ENCODE measurements around the gene FABP6.

GRCh38 chr5:160245506-160246086 lies 16.3 kb downstream of the FABP6 start:
- TF ChIP-seq CTCF (IDR thresholded peaks at IDR 0.05), result no peak
- TF ChIP-seq EZH2 (IDR thresholded peaks at IDR 0.05), result no peak
